Activated CD8-positive, alpha-beta memory T cell treated with anti-CD3 and anti-CD28 coated beads, Interleukin-2, amount 50 U/mL, for 1 hour (primary cell): ENCODE measurements around the gene STK32C.

Experiments
- DNase-seq: peaks from one replicate; pipeline ENCODE4 v3.0.0-alpha.2; 2020; ENCODE audit errors: extremely low read depth

Gene STK32C

GRCh38 chr10:132198068-132198370 is 109.7 kb downstream of the STK32C start:
- no peak for DNase-seq

- no peak for DNase-seq
These were observed 110.3 kb downstream of the STK32C start for GRCh38 chr10:132197271-132198067.

GRCh38 chr10:132196178-132197113 is 111.3 kb downstream of the STK32C start:
- no peak for DNase-seq

- DNase-seq = no peak
These were observed 112.2 kb downstream of the STK32C start for GRCh38 chr10:132195366-132196075.

DNA sequence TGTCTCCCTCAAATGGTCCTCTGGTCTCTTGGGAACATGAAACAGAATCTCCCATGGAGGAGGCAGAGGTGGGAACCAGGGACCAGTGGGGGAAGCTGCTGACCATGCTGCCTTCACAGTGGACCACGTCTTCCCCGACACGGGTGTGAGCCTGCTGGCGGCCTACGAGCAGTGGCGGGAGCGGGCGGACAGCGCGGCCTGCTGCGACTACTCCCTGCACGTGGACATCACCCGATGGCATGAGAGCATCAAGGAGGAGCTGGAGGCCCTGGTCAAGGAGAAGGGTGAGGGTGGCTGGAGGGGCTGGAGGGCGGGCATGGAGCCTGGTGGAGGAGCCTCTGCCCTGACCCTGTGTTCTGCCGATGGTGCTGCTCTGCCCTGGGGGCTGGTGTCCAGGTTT is 113.0 kb downstream of the STK32C start:
- no peak for DNase-seq

- DNase-seq = no peak
These were observed 113.7 kb downstream of the STK32C start for GRCh38 chr10:132193907-132194552.

GRCh38 chr10:132192991-132193665 is 114.6 kb downstream of the STK32C start:
- no peak for DNase-seq

DNA sequence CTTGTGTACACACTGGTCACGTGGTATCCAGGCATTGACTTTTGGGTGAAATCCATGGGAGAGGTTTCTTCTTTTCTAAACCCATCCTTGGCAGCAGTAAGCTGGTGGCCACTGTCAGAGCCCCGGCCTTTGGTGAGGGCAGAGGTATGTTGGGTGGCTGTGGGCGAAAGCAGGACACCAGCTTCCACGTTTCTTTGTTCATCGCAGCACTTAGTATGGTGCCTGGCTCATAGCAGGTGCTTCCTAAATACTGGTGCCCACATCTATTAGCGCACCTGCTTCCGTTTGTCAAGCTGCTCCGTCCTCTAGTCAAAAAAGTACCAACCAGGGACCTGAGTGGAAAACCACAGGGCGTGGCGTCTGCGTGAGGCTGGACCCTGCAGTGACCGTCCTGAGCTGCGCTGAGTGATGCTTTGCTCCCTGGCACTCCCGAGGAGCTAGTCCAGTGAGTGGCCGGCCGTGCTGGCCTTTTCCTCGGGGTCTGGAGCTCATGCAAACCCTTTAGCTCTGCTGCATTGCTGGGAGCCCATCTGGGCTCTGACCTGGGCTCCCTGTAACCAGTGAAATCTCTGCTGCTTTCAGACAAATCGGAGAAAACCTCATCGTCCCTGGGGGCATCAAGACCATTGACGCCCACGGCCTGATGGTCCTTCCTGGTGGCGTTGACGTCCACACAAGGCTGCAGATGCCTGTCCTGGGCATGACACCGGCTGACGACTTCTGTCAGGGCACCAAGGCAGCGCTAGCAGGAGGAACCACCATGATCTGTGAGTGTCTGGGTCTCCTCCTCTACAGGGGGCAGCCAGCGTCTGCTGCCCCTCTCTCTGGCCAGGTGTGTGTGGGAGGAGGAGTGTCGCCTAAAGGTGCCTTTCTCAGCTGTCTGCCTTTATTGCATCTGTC is 115.4 kb downstream of the STK32C start:
- DNase-seq = no peak

DNA sequence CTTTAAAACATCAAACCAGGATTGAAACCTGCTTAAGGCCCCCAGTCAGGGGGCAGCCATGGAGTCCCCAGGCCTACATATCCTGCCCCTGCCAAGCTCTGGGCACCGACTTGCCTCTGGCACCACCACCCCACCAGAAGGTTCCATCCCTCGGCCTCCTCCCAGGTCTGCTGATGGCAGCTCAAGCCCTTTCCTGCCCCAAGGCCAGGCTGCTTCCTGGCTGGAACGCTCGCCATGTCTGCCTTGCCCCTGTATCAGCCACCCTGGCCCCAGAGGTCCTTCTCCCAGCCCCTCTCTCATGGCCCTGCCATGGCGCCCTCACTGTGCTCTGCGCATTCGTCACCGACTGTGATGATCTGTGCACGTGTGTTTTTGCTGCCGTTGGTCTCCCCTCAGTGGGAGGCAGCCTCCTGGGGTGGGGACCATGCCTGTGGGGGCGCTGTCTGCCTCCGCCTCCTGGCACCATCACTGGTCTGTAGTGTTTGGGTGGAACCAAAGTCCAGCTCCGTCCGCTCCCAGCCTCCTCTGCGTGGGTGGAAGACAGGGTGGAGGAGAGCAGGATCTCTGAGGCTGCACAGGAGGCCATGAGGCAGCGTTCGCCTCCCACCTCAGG is 117.8 kb downstream of the STK32C start:
- no peak for DNase-seq

DNA sequence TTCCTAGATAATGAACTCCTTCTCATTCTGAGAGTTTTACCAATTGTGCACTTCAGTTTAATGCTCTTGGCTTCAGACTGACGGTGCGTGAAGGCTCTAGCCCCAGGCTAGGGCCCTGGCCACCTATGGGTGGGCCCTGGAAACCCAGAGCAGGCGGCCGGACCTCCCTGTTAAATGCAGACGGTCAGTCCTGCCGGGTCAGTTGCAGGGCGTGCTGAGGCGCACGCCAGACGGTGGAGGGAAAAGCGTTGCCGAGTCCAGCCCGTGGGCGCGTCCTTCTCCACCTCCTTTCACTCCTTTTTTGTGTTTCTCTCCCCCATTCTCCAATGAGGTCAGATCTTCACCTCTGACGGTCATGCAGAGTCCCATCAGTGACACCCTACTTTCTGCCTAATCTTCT is 118.7 kb downstream of the STK32C start:
- no peak for DNase-seq

DNA sequence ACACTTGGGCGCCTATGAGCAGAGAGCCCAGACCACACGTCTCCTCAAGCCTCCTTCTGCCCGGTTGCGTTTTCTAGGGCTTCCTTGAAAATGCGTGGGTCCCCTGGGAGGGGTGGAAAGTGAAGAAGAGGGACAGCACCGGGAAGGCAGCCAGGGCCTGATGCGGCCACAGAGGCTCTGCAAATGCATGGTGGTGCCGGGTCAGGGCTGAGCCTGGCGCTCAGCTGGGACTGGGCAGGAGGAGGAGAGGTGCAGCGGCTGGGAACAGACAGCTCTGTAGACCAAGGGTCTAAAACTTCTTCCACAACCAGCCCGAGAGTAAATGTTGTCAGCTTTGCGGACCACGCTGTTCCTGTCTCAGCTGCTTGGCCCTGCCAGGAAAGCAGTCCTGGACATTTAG is 119.4 kb downstream of the STK32C start:
- no peak for DNase-seq

GRCh38 chr10:132187430-132188138 is 120.2 kb downstream of the STK32C start:
- DNase-seq = no peak

- DNase-seq = no peak
These were observed 121.0 kb downstream of the STK32C start, which contains the start of gene DPYSL4 for GRCh38 chr10:132186488-132187429. Gene DPYSL4, plus strand, starts transcription at chr10:132186948. Its CDS starts 116 bp downstream, at chr10:132187064.

DNA sequence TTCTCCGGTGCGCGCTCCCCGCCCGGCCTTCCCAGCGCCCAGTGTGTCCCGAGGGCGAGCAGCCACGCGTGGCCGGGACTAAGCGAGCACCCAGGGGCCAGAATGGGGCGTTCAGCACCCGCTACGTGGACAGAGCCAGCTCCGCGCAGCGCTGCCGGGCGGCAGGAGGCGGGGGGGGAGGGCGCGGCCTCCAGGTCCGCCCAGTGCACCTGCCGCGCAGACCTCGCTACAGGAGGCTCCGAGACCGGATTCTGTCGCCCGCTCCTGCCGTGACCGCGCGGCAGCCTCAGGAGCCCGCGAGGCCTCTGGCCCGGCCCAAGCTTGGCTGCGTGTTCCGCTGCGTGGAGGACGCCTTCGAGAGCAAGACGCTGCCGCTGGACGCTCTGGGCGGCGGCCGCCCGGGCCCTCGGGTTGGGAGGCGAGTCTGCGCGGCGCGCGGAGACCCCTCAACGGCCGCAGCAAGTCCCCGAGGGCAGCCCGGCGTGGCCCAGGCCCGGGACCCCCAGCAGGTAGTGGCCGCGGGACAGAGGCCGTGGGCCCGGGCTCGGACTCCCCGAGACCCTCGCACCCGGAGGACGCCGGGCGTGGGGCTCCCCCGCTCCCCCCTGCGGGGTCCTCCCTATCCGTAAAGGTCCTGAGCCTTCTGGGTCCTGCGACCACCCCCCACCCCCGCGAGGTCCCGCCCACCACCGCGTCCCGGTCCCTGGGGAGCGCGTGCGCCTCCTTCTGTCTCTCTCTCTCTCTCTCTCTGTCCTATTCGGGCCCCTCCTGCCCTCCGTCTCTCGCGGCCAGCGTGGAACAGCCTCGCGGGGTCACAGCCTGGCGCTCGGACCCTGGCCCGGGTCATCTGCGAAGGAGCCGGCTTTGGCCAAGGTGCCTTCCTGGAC is 121.9 kb downstream of the STK32C start:
- DNase-seq = no peak

DNA sequence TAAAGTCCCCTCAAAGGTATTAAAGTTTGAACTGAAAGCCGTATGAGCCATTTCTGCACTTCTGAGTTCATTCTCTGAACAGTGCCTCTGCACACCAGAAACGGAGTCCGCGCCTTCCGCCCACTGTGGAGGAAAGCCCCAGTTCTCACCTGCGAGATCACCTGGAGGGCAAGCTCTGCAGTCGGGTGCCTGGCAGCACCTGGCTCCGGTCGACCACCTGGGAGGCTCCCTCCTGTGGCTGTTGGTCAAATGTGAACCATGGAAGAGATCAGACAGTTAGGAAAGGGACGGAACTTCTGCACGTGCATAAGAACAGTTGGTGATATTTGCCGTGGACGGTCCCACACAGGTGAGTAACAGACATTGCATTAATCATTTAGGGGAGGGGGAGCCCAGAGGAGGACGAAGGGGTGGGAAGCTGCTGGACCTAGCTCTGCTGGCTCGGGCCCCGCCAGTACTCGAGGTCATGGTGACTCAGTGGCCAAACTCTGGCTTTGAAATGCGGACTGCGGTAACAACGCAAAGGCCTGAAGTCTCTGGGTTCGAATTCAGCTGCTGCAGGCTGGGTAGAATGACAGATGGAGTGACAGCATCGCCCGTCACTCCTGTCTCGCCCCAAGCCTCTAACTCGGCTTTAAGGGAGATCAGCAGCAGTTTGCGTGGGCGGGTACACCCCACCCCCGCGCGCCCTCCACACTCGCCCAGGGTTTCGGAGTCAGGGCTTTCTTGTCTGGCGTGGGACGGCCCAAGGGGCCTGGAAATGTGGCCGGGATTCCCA is 122.7 kb downstream of the STK32C start:
- no peak for DNase-seq

- DNase-seq = no peak
These were observed 124.7 kb downstream of the STK32C start for GRCh38 chr10:132183046-132183445.
